GM15510 (cell line): ENCODE data around the gene TRMO.

ENCODE experiments used
- POLR2A ChIP-seq: IDR thresholded peaks from 3 replicates; pipeline ENCODE4 v1.6.1; 2011; ENCODE audit warnings: borderline replicate concordance; ENCODE audit not compliant: insufficient read length; ENCODE audit errors: extremely low read depth

The TRMO gene

GRCh38 chr9:97859346-97859745 is 63.0 kb downstream of the TRMO start:
- no peak for TF ChIP-seq POLR2A

DNA sequence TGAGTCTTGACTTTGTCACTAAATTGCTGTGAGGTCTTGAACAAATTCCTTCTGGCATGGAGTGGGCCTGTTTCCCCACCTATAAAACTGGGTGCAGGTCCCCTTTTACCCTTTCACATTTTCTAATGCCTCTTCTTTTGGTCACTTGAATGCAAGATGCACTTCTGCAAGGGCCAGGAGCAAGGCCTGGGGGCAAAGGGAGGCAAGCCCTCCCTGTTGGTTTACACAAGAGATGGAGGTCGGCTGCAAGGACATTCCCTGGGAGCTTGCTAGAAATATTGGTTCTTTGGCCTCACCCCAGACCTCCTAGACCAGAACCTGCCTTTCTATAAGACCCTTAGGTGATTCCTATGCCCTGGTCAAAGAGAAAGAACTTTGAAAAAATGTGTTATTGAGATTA is 63.5 kb downstream of the TRMO start:
- TF ChIP-seq POLR2A, result no peak

- TF ChIP-seq POLR2A, result no peak
These were observed 63.9 kb downstream of the TRMO start for GRCh38 chr9:97858393-97858713.

DNA sequence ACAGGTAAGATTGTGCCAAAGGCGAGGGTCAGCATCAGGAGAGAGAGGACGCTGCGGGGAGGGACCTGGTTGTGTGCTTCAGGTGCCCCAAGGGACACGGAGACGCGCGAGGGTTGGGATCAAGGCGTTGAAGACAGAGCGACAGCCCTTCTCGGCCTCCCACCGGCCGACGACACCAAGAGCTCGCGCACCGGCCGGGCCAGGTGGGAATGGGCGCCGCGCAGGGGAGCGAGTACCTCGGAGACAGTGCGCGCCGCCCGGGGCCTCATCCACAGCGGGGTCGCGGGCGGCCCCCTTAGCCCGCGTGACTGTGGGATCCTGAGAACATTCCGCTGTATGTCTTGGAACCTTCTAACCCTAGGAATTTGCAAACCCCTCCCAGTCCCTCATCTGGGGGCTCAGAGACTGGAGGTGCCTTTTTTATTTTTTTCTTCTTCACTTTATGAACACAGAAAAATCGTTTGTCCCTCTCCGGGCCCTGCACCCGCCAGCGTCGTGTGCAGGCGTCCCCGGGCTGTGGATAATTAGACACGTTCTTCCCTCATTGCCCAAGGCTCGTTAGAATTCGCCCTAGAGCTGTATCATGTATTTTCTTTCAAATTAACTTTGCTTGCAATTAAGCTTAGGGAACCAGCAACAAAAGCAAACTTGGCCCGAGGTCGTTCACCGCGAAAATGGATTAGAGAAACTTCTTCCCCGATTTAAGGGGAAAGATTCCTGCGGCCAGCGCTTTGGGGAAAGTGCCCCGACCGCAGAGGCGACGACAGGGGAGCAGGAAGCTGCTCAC is 64.5 kb downstream of the TRMO start:
- TF ChIP-seq POLR2A, result no peak

DNA sequence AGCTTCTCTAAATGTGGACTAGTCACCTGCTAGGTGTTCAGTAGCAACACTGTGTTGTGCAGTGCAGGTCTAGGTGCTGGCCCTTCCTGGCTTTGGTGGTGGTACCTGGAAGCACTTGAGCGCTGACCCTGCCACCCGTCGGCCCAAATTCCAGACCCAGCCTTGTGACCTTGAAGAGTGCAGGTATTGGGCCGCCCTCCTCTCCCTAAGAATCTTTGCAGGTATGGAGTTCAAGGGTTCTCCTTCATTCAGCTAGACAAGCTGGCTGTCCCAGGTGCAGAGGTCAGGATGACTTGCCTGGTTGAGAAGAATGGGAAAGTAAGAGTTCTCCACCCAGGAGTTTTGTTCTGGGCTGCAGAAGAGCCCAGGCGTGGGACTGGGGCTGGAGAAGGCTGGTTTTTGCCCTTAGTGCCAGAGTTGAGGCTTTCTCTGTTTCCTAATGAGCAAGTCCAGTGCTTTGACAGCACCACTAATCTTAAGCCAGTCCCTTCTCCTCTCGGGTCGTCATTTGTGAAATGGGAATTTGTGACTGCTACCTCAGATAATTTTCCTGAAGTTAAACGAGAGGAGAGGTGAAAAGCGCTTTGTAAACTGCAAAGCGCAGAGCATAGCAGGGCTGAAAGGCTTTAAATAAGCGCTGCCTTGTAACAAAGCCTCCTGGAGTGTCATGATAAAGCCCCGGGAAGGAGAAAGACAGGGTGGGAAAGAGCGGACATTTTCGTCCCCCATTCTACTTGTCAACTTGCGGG is 65.3 kb downstream of the TRMO start:
- TF ChIP-seq POLR2A, result no peak

DNA sequence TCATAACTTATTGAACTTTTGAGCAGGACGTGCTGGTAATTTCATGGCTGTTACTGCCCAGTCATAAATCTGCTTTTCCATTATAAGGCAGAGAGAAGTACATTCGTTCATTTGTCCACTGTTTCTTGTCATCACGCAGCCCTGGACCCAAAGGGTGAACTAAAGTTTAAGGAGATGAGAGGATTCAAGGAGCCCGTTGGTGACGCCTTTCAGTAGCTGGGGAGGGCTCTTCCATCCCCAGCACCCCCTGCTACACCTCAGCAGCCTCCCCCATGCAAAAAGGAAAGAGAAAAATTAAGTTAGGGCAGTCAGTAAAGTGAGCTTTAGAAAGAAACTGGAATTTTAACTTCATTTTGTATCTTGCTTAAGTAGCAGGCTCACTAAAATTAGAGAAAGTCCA is 66.4 kb downstream of the TRMO start:
- no peak for TF ChIP-seq POLR2A

DNA sequence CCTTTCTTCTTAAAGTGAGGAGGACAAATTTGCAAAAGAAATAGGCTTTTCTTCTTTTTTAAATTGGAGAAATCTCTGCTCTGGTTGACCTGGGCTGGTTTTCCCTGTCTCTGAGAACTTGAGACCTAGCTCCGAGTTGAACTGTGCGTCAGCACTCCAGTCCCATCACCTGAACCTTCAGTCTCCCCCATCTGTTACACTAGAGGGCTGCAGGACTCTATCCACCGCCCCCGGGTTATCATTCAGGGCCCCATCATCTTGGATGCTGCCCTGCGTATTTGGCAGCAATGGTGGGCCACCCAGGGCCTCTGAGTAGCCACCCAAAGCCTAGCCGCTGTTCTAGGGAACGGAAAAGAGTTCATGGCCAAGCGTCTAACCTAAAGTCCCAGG is 66.8 kb downstream of the TRMO start:
- no peak for TF ChIP-seq POLR2A

DNA sequence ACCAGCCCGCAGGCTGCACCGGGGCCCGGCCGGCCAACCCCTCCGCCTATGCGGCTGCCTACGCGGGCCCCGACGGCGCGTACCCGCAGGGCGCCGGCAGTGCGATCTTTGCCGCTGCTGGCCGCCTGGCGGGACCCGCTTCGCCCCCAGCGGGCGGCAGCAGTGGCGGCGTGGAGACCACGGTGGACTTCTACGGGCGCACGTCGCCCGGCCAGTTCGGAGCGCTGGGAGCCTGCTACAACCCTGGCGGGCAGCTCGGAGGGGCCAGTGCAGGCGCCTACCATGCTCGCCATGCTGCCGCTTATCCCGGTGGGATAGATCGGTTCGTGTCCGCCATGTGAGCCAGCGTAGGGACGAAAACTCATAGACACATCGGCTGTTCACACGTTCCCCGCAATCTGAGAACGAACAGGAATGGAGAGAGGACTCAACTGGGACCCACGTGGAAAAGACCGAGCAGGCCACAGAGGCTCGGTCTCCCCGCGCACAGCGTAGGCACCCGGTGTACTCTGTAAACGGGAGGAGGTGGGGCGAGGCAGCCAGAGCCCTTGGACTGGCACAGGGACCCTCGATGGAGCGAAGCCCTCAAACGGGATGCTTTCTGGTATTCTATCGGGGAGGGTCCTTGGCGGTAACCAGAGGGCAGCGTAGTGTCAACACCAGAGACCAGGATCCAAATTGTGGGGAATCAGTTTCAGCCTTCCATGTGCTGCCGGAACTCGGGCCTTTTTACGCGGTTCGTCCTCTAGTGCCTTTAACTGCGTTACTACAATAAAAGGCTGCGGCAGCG is 67.4 kb downstream of the TRMO start:
- no peak for TF ChIP-seq POLR2A
